A673 (cell line): Measurements from ENCODE around the gene ACSL3. TPM values are rescaled to one million over a fixed set of nuclear protein-coding genes. Genes with fewer than 3 reads are reported as not detected.

Source experiments
- BruUV-seq: library from RNA; stranded (reverse); fragments of 400-500 nt; replicated peaks from 2 replicates; lab custom pipeline; 2021; lab: Mats Ljungman, UMichigan
- CTCF ChIA-PET: fragments of 300-600 bp; sonication (Branson Sonifier 250); formaldehyde crosslinking; loops from one replicate; lab custom pipeline; 2022; ENCODE audit warnings: antibody characterized with exemption; lab: Charles Lee
- POLR2A ChIA-PET: fragments of 300-600 bp; sonication (Branson Sonifier 250); formaldehyde crosslinking; loops from one replicate; lab custom pipeline; 2022; ENCODE audit warnings: antibody characterized with exemption; ENCODE audit not compliant: low non-redundant PET; lab: Charles Lee
- DNase-seq: peaks from one replicate; pipeline ENCODE4 v3.0.0-alpha.2; 2015; ENCODE audit warnings: low spot score
- H3K27ac ChIP-seq: fragments of 200-600 bp; sonication (generic); 2 replicates; pipeline ENCODE4 v1.5.1; 2016; ENCODE audit warnings: mixed run types, low read depth, mild to moderate bottlenecking, mixed read lengths, antibody characterized with exemption, low read length; ENCODE audit not compliant: poor library complexity, severe bottlenecking
- H3K27me3 ChIP-seq: fragments of 200-600 bp; sonication (generic); replicated peaks from 2 replicates; pipeline ENCODE4 v1.6.1; 2017; ENCODE audit warnings: mixed run types, low read depth, mild to moderate bottlenecking, mixed read lengths, antibody characterized with exemption, low read length; ENCODE audit not compliant: insufficient read depth, poor library complexity
- H3K36me3 ChIP-seq: fragments of 200-600 bp; sonication (generic); 2 replicates; pipeline ENCODE4 v1.6.1; 2016; ENCODE audit warnings: mixed run types, mild to moderate bottlenecking, mixed read lengths, antibody characterized with exemption, low read length; ENCODE audit not compliant: insufficient read depth, poor library complexity, severe bottlenecking
- H3K4me1 ChIP-seq: fragments of 200-600 bp; sonication (generic); 2 replicates; pipeline ENCODE4 v1.6.1; 2017; ENCODE audit warnings: mixed run types, mild to moderate bottlenecking, mixed read lengths, antibody characterized with exemption, low read length; ENCODE audit not compliant: insufficient read depth, poor library complexity, severe bottlenecking
- H3K4me3 ChIP-seq: fragments of 200-600 bp; sonication (generic); 2 replicates; pipeline ENCODE4 v1.5.1; 2016; ENCODE audit warnings: low read depth, mixed run types, mild to moderate bottlenecking, mixed read lengths, low read length; ENCODE audit not compliant: poor library complexity, severe bottlenecking
- H3K9me3 ChIP-seq: fragments of 200-600 bp; sonication (generic); 2 replicates; pipeline ENCODE4 v1.6.1; 2016; ENCODE audit warnings: mixed run types, low read depth, mild to moderate bottlenecking, mixed read lengths, antibody characterized with exemption, low read length; ENCODE audit not compliant: poor library complexity, severe bottlenecking
- CTCF ChIP-seq: fragments of 300-800, 200-600 bp; sonication (generic); conservative IDR thresholded peaks from 2 replicates; pipeline ENCODE4 v1.5.1; 2017; ENCODE audit warnings: low read depth, mild to moderate bottlenecking, antibody characterized with exemption, low read length, moderate library complexity, mixed read lengths
- EZH2 ChIP-seq: fragments of 200-600 bp; sonication (generic); IDR thresholded peaks from 2 replicates; pipeline ENCODE4 v1.6.1; 2017; ENCODE audit warnings: borderline replicate concordance, low read depth, mild to moderate bottlenecking, mixed read lengths, antibody characterized with exemption, low read length; ENCODE audit not compliant: poor library complexity, severe bottlenecking
- intact Hi-C: fragments of 100-400 bp; cut with micrococcal nuclease; formaldehyde crosslinking; loops from one replicate; pipeline ENCODE4 v1.10.0; 2022; ENCODE audit not compliant: unreplicated experiment
- total RNA-seq: library from RNA; stranded (reverse); gene quantifications from 2 replicates; pipeline ENCODE4 v1.2.3, GENCODE V29; 2021

ACSL3 gene
- total RNA-seq, 1 experiment from 2014 or later, result 163 TPM

- DNase-seq, result no peak
- POLR2A ChIA-PET, result interaction anchor here (0.6 kb wide), 1 partner anchor 239 kb away, joined by 3 read pairs; no protein-coding TSS in a partner anchor
- TF ChIP-seq EZH2, result no peak
- no peaks in the 10 kb centered on the region for H3K27me3 ChIP-seq
- no peak overlapping the region for H3K27ac ChIP-seq
- no peak overlapping the region for H3K4me3 ChIP-seq
- BruUV-seq, result no TSS peak
- intact Hi-C loops, result no loop called here
- CTCF ChIA-PET, result no interaction called here
- H3K4me1 ChIP-seq, result peaks cover 28% of the 10 kb centered on the region
- peaks cover 5% of the 10 kb centered on the region for H3K36me3 ChIP-seq
- H3K9me3 ChIP-seq, result no peaks in the 10 kb centered on the region
Measured at GRCh38 chr2:222944971-222945740, 84.3 kb downstream of the ACSL3 start.

DNA sequence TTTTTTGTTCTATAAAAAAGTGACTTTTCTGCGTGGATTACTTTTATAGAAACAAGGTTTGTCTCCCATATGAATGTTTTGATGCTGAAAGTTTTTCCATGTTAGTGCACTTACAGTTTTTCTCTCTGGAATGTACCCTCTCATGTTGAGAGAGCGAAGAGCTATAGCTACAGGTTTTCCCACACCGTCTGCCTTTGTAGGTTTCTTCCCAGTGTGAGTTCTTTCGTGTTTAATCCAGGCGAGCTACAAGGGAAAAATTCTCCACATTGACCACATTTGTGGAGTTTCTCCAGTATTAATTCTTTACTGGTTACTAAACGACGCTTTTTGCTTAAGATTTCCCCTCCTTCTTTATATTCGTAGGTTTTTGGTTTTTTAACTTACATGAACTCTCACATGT is 85.1 kb downstream of the ACSL3 start:
- CTCF ChIA-PET, result no interaction called here
- POLR2A ChIA-PET, result no interaction called here

DNA sequence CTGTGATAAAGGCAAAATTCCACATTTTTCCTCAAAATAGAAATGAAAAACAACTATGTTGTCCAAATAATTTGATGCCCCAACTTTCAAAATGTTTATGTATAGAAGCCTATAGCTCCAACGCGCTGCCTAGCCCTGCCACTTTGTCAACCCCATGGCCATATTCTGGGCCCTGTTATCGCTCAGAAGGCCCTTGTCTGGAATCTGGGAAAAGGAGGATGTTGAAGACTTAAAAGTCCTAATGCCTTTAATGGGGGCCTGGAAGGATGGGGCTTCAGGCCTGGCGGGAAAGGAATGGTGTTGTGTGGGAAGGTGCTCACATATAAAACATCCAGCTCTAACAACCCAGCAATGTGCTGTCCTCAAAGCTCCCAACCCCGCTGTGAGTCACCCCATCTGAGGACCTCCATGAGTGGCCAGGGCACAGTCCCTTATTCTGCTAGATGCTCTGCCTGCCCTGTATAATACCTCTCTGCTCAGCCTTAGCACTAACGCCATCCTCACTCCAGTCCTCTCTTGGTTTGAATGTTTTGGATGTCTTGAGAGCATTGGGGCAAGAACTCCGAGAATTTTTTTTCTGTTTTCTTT is 86.0 kb downstream of the ACSL3 start:
- Histone ChIP-seq H3K36me3 (no peaks in the 10 kb centered on the region), H3K27ac (no peak overlapping the region), H3K4me3 (no peak overlapping the region), H3K27me3 (no peaks in the 10 kb centered on the region), H3K9me3 (no peaks in the 10 kb centered on the region), H3K4me1 (peaks cover 36% of the 10 kb centered on the region)
- BruUV-seq, result no TSS peak
- ChIA-PET CTCF (no interaction called here), POLR2A (no interaction called here)
- no peak for TF ChIP-seq EZH2
- TF ChIP-seq CTCF, result no peak
- DNase-seq, result no peak
- intact Hi-C loops, result no loop called here

More for the DNA sequence above, 85.1 kb downstream of the ACSL3 start:
- H3K27ac ChIP-seq, result no peak overlapping the region
- H3K4me1 ChIP-seq, result peaks cover 31% of the 10 kb centered on the region
- no peaks in the 10 kb centered on the region for H3K9me3 ChIP-seq
- intact Hi-C loops, result no loop called here
- no peak for TF ChIP-seq EZH2
- no peak for TF ChIP-seq CTCF
- no peaks in the 10 kb centered on the region for H3K27me3 ChIP-seq
- DNase-seq, result no peak
- H3K36me3 ChIP-seq, result no peaks in the 10 kb centered on the region
- BruUV-seq, result no TSS peak
- no peak overlapping the region for H3K4me3 ChIP-seq
